GM21390 (cell line): ENCODE results near the gene VWF.

ENCODE experiments used
- ATAC-seq: cut with Tn5 transposase; IDR thresholded peaks from one replicate; pipeline ENCODE4 v1.9.1; 2021; ENCODE audit not compliant: unreplicated experiment

VWF gene

GRCh38 chr12:6078398-6079096 lies 45.9 kb downstream of the VWF start:
- ATAC-seq: no peak

- ATAC-seq: no peak
Observed at GRCh38 chr12:6077692-6078083, 46.8 kb downstream of the VWF start.

- no peak for ATAC-seq
Observed at GRCh38 chr12:6076776-6077691, 47.4 kb downstream of the VWF start.

DNA sequence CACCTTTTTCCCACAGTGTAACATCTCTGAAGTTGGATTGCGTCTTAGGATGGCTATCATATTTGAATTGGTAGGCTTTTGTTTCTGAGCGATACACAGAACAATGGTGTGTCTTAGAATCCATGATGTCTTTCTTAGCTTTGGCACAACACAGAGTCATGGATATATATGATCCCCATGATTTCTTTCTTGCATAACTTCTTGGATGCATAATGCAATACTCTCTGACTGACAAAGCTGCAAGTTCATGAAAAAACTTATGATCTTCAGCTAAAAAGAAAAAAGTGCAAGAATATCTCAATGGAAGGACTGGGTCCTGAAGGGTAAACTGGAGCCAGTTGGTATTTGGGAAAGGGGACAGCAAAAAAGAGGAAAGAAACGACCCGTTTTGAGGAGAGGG lies 48.1 kb downstream of the VWF start:
- no peak for ATAC-seq

DNA sequence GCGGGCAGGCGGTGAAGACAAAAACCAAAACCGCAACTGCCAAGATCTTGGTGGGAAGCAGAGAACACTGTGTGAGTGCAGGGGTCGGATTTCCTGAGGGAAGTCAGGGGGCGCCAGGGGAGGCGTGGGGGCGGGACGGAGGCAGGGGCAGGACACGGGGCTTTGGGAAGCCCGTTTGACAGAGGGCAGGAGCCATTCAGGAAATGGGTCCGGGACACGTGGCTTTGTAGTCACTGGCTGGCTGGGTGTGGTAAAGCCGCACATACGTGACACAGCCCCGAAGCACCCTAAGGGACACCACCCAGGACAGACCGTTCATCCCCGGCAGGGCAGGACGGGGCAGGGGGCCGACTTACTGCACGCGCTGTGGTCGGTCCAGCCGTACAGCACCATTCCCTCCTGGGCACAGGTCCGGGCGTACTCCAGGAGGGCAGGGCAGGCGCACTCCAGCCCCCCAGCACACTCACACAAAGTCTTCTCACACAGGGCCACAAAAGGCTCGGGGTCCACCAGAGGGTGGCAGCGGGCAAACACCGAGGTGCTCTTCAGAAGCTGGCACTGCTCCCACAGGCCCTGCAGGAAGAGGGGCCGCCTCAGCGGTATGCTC lies 49.4 kb downstream of the VWF start:
- peak; percentile 57 for ATAC-seq

GRCh38 chr12:6074427-6074826 lies 50.0 kb downstream of the VWF start:
- no peak for ATAC-seq

GRCh38 chr12:6073426-6073825 lies 51.0 kb downstream of the VWF start:
- no peak for ATAC-seq

DNA sequence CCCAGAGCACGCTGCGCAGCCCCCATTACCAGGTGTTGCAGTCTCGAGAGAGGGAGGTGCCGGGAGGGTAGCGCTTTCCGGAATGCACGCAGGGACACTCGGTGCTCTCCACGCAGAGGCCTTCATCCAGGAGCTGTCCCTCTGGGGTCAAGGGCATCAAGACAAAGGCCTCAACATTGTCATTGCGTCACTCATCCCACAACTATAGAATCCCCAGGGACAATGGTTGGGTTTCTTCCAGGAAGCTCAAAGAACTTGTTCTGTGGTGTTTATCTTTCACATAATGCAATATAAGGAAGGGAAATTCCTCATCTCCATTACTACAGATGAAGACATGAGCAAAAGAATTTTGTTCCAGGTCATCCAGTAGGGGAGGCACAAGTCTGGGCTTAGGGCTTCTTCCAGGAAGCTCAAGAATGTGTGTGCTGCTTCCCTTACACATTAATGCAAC lies 52.1 kb downstream of the VWF start:
- ATAC-seq: no peak

DNA sequence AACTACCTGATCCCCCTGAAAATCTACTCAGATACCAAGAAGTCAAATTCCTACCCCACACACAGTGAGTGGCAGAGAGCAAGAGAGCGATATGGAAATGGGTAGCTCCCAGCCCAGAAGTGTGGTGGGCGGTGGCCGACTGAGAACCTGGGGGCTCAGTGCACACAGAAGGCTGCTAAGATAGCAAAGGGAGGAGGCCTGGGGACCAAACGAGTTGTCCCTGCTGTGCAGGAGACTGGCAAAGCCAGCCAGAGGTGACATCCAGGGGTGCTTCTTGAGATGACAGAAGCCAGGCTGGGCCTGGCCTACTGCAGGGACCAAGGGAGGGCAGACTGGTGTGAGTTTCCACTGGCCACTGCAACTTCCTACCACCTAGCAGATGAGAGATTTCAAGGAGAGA lies 52.9 kb downstream of the VWF start:
- no peak for ATAC-seq

GRCh38 chr12:6070472-6071257 lies 53.8 kb downstream of the VWF start:
- no peak for ATAC-seq

- no peak for ATAC-seq
Observed at GRCh38 chr12:6069437-6070093, 54.9 kb downstream of the VWF start.

- no peak for ATAC-seq
Observed at GRCh38 chr12:6068227-6068626, 56.2 kb downstream of the VWF start.

DNA sequence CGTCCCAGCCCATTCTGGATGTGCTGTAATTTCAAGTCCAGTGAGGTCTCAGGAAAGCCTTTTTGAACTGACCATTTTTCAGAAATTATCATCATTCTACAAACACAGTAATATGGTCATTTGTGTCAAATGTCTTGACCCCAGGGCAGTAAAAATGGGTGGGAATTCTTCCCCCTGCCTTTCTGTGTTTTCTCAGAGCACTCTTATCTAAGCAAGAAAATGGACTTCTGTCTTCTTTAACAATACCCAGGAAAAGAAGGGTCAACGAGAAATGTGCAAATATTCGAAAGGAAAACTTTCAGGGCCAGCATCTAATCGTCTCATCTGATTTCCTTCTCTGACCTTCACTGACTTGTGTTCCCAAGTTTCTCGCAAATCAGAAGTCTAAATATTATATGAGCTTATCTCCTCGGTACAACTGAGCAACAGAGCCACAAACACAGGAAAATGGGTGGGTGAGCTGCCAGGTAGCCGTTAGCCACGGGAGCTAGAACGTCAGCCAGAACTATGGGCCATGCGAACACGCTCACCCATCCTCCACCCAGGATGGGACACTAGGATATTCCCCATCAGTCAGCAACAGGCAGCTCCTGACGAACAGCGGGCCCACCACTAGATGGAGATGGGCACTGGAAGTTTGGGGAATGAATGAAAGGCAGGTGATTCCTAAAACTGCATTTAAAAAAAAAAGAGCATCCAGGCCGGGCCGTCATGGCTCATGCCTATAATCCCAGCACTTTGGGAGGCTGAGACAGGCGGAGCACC lies 57.1 kb downstream of the VWF start:
- ATAC-seq: no peak

DNA sequence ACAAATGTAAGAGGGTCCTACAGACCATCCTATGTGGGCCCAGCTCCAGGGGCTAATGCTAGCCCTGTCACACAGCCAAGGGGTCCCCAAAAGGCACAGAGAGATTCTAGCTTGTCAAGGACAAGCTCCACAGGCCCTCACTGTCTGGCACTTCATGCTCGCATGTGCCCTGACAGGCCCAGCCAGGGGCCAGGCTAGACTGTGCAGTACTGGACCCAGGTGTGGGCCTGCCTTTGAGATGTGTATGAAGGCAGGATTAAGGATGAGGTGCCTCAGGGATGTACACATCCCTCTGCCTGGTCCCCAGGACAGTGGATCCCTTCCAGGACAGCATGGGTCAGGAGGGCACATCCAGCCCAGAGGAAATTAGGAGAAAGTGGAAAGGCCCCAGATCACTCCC lies 57.8 kb downstream of the VWF start:
- ATAC-seq: no peak

DNA sequence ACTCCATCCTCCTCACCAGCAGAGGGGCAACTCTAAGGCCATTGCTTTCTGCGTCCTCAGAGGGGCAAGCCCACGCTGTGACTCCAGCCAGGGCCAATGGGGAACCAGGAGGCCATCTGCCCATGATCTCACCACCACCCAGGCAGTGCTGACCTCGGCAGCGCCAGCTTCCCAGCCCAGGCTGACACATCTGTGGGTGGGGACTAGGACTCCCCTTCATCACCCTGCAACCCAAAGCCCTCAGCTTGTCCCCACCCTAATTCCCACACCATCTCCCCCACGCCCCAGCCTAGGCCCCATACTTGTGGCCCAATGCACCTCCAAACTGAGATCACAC lies 58.6 kb downstream of the VWF start:
- ATAC-seq: no peak

- ATAC-seq: no peak
Observed at GRCh38 chr12:6065131-6065862, 59.2 kb downstream of the VWF start.

GRCh38 chr12:6062757-6063735 lies 61.4 kb downstream of the VWF start:
- ATAC-seq: no peak

GRCh38 chr12:6062395-6062756 lies 62.1 kb downstream of the VWF start:
- no peak for ATAC-seq
